Neural crest cell (in vitro differentiated cells): ENCODE results near the gene SYT17. TPM values are rescaled to one million over a fixed set of nuclear protein-coding genes. Genes with fewer than 3 reads are reported as not detected.
A peak's percentile ranks its signal among the peaks of the same experiment; 100 is the strongest.

Source experiments
- DNase-seq: peaks from one replicate; pipeline ENCODE4 v3.0.0; 2021; ENCODE audit warnings: low read depth, mixed read lengths, low spot score
- H3K27ac Mint-ChIP-seq: one replicate; pipeline ENCODE4 v1.8.0; 2021; ENCODE audit warnings: mild to moderate bottlenecking, mixed read lengths; ENCODE audit not compliant: unreplicated experiment
- H3K27me3 Mint-ChIP-seq: 2 replicates; pipeline ENCODE4 v1.8.0; 2021; ENCODE audit warnings: low read depth, mild to moderate bottlenecking, mixed read lengths
- H3K36me3 Mint-ChIP-seq: 2 replicates; pipeline ENCODE4 v1.8.0; 2021; ENCODE audit warnings: low read depth, mild to moderate bottlenecking, mixed read lengths
- H3K4me1 Mint-ChIP-seq: 2 replicates; pipeline ENCODE4 v1.8.0; 2021; ENCODE audit warnings: mixed read lengths
- H3K4me3 Mint-ChIP-seq: one replicate; pipeline ENCODE4 v1.8.0; 2021; ENCODE audit warnings: mild to moderate bottlenecking, mixed read lengths
- H3K9me3 Mint-ChIP-seq: 2 replicates; pipeline ENCODE4 v1.8.0; 2021; ENCODE audit warnings: mixed read lengths
- total RNA-seq: library from RNA; stranded (reverse); gene quantifications from 2 replicates; pipeline ENCODE4 v1.2.1, GENCODE V29; 2021
- TF ChIP-seq, protein P1 (sequence below): fragments of 200-600 bp; sonication (generic); conservative IDR thresholded peaks from 2 replicates; pipeline ENCODE4 v1.5.0; 2021; ENCODE audit warnings: antibody characterized with exemption, mild to moderate bottlenecking

SYT17 gene
- total RNA-seq, 1 donor from 2014 or later: 3.1 TPM

DNA sequence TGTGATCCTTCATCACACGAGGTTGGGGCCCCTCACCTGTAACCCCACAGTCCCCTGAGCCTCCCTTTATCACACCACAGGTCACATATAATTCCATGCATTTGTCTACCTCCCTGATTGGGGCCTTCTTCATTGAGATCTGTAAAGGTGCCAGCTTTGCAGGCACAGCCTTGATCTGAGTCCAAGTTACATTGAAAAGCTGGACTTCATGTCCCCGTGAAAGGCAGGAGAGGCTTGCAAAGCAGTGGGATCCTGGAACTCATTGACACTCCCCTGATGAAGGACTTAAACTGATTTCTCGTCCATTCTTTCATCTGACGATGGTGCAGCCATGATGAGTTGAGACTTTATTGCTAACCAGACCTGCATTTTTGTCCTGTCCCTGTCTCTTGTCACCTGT, 3.8 kb upstream of the SYT17 start:
- Mint-ChIP-seq H3K9me3 (no peaks in the 10 kb centered on the region), H3K27me3 (peaks cover 13% of the 10 kb centered on the region), H3K27ac (no peak overlapping the region), H3K4me3 (no peak overlapping the region), H3K4me1 (peaks cover under 1% of the 10 kb centered on the region), H3K36me3 (no peaks in the 10 kb centered on the region)
- TF ChIP-seq, protein P1, sequence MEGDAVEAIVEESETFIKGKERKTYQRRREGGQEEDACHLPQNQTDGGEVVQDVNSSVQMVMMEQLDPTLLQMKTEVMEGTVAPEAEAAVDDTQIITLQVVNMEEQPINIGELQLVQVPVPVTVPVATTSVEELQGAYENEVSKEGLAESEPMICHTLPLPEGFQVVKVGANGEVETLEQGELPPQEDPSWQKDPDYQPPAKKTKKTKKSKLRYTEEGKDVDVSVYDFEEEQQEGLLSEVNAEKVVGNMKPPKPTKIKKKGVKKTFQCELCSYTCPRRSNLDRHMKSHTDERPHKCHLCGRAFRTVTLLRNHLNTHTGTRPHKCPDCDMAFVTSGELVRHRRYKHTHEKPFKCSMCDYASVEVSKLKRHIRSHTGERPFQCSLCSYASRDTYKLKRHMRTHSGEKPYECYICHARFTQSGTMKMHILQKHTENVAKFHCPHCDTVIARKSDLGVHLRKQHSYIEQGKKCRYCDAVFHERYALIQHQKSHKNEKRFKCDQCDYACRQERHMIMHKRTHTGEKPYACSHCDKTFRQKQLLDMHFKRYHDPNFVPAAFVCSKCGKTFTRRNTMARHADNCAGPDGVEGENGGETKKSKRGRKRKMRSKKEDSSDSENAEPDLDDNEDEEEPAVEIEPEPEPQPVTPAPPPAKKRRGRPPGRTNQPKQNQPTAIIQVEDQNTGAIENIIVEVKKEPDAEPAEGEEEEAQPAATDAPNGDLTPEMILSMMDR: no peak
- DNase-seq: no peak

DNA sequence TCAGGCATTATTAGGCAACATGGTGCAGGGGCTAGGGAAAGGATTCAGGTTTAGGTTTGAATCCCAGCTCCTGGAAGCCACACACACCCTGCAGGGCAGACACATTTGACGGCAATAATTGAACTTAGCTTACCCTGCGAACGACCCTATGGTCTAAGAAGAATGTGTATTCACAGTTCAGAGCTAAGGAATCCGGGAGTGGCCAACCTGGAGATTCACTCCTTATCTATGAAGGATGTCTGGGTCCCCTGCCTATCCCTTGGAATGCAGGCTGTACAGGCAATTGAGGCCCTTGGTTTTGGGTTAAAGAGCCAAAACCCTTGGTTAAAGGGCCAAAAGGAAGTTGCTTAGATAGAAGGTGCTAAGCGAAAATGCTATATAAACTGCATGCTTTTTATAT, 2.9 kb upstream of the SYT17 start:
- H3K27me3 Mint-ChIP-seq: peaks cover 17% of the 10 kb centered on the region
- TF ChIP-seq, protein P1: no peak

DNA sequence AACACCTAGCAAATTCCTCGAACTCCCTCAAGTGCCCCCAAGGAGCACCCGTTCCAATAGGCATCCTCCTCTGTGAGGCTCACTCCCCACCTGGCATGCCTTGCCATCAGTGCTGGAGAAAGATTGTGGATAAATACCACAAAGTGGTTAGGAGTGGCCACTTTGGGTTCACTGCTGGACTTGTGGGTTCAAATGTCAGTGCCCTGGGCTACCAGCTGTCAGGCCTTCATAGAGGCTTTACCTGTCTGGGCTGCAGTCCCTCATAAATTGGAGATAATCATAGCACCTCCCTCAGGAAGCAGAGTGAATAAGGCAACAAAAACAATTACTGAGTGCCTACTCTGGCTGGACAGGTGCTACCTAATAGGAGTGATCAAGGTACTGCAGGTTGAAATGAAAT, 1.5 kb upstream of the SYT17 start:
- no peak for DNase-seq
- Mint-ChIP-seq H3K4me3 (no peak overlapping the region), H3K36me3 (no peaks in the 10 kb centered on the region), H3K4me1 (peaks cover 9% of the 10 kb centered on the region), H3K27me3 (peaks cover 27% of the 10 kb centered on the region), H3K27ac (no peak overlapping the region), H3K9me3 (no peaks in the 10 kb centered on the region)
- TF ChIP-seq, protein P1: no peak

More for the DNA sequence above, 2.9 kb upstream of the SYT17 start:
- no peak for DNase-seq
- Mint-ChIP-seq H3K27ac (no peak overlapping the region), H3K9me3 (no peaks in the 10 kb centered on the region), H3K36me3 (no peaks in the 10 kb centered on the region), H3K4me3 (peak overlapping the region; percentile 44), H3K4me1 (peaks cover 9% of the 10 kb centered on the region)

DNA sequence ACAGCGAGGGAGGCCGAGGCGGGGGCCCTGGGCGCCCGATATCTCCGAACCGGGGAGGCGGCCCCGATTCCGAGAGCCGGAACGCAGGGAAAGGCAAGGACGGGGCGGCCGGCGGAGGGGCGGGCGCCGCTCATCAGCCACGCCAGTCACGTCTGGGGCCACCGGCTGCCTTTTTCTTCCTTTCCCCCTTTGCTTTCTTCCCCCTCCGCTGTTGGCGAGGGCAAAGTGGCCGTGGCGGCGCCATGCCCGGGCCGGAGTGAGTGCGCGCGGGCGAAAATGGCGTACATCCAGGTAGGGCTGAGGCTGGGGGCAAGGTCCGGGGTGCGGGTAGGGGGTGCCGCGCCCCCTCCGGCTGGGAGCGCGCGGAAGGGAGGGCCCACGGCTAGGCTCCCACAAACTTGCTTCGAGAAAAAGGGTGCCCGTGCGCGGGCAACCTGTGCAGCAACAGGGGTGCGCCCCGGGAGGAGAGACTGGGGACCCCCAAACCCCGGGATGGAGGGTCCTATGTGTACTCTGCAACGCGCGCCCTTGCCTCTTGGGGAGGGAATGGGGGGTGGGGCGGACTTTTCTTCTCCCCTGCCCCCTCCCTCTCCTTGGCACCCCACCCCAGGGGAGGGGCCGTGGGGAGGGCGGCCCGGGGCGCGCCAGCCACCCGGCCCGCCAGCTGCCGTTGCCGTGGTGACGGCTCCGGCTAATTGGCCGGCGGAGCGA, 486 bp downstream of the SYT17 start:
- peak overlapping the region; percentile 86 for H3K4me3 Mint-ChIP-seq
- H3K27me3 Mint-ChIP-seq: peaks cover 38% of the 10 kb centered on the region
- DNase-seq: peak; percentile 34
- TF ChIP-seq, protein P1: no peak
- peaks cover 9% of the 10 kb centered on the region for H3K4me1 Mint-ChIP-seq
- H3K27ac Mint-ChIP-seq: no peak overlapping the region
- no peaks in the 10 kb centered on the region for H3K9me3 Mint-ChIP-seq
- no peaks in the 10 kb centered on the region for H3K36me3 Mint-ChIP-seq

DNA sequence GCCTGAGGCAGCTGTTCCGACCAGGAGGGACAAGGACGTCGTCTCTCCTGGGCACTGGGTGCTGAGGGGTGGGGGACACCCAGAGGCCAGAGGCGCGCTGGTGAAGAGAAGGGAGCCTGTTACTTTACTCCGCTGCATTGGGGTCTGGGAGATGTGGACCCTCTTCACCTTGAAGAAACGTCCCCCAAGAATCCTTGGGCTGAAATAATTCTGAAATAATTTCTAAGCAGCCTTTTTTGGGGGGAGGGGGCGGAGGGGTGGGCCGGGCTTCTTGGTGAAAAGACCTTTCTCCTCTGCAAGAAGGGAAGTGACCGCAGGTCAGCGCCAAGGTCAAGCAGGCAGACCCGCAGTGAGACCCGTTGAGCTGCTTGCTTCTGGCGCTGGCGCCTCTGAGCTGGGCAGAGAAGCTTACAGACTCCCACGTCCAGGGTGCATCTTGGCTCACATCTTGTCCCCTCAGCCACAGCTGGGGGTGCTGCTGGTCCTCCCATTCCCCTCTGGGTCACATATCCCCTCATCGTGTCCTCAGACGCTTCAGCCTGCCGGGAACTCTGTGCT, 1.1 kb downstream of the SYT17 start:
- no peaks in the 10 kb centered on the region for H3K36me3 Mint-ChIP-seq
- TF ChIP-seq, protein P1: no peak
- no peak overlapping the region for H3K27ac Mint-ChIP-seq
- peaks cover 9% of the 10 kb centered on the region for H3K4me1 Mint-ChIP-seq
- no peaks in the 10 kb centered on the region for H3K9me3 Mint-ChIP-seq
- peak; percentile 23 for DNase-seq
- peaks cover 40% of the 10 kb centered on the region for H3K27me3 Mint-ChIP-seq
- H3K4me3 Mint-ChIP-seq: peak overlapping the region; percentile 86
